ENCODE data around the gene OAF. TPM values are rescaled to one million over a fixed set of nuclear protein-coding genes. Genes with fewer than 3 reads are reported as not detected.

The OAF gene
- total and polyA plus RNA-seq, 4 donors: 15.0 to 151 (median 82.0) TPM

GRCh38 chr11:120212259-120212878 is 1.5 kb downstream of the OAF start:
- Histone ChIP-seq H3K36me3 (ENCODE audit: control insufficient read depth in 4 of 4, insufficient read depth in 3 of 4, low read depth in 1 of 4, low read length in 3 of 4) (peaks cover 0 to 5% (median 0%) of the 10 kb centered on the region in 4 donors), H3K4me1 (ENCODE audit: control insufficient read depth in 4 of 4, insufficient read depth in 4 of 4, low read length in 3 of 4) (peaks cover 26 to 75% (median 54%) of the 10 kb centered on the region in 4 donors), H3K9me3 (ENCODE audit: control insufficient read depth in 4 of 4, low read length in 3 of 4) (no peaks in the 10 kb centered on the region), H3K4me3 (ENCODE audit: low read depth in 1 of 3, low read length in 3 of 3) (peak overlapping the region; percentile 88 to 96 (median 88)), H3K27ac (ENCODE audit: low read depth in 1 of 2, low read length in 2 of 2) (peak overlapping the region; percentile 93 to 95), H3K9ac (ENCODE audit: low read depth in 1 of 2, low read length in 2 of 2) (peak overlapping the region; percentile 91 to 98), H3K27me3 (ENCODE audit: control insufficient read depth in 4 of 4, insufficient read depth in 4 of 4, low read length in 3 of 4) (no peaks in the 10 kb centered on the region)
- DNase-seq (ENCODE audit: low spot score): no peak
- WGBS: 15% methylated on average over 13 of the region's 13 CpGs
- TF ChIP-seq RXRA (IDR thresholded peaks at IDR 0.05) (peak; percentile 70 to 77), HNF4A (conservative IDR thresholded peaks at IDR 0.05) (peak in 1 of 2 donors; percentile 35), EGR1 (IDR thresholded peaks at IDR 0.05; ENCODE audit: low read depth in 2 of 2) (no peak), HNF4G (IDR thresholded peaks at IDR 0.05) (no peak), TAF1 (conservative IDR thresholded peaks at IDR 0.05) (peak; percentile 11), ATF3 (IDR thresholded peaks at IDR 0.05) (no peak)

DNA sequence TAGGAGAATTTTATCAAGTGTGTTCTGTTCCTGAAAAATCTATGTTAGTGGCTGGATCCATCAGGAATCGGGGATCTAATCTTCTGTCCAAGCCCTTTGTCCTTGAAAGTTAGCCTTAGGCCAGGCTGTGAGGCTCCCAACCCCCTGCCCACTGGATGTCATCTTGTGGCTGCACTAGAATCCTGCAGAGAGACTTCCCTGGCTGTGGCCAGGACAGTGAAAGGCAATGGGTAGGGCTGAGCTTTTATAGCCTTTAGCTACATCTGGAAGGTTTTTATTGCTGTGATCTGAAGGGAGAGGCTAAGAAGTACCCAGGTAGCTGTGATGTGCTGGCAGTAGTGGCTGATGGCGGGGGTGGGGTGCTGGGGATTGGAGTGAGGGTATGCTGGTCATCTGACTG is 2.1 kb downstream of the OAF start:
- Histone ChIP-seq H3K27ac (ENCODE audit: low read depth in 1 of 2, low read length in 2 of 2) (peak overlapping the region; percentile 93 to 95), H3K27me3 (ENCODE audit: control insufficient read depth in 4 of 4, insufficient read depth in 4 of 4, low read length in 3 of 4) (no peaks in the 10 kb centered on the region), H3K9ac (ENCODE audit: low read depth in 1 of 2, low read length in 2 of 2) (peak overlapping the region; percentile 91 to 98), H3K4me1 (ENCODE audit: control insufficient read depth in 4 of 4, insufficient read depth in 4 of 4, low read length in 3 of 4) (peaks cover 25 to 75% (median 54%) of the 10 kb centered on the region in 4 donors), H3K9me3 (ENCODE audit: control insufficient read depth in 4 of 4, low read length in 3 of 4) (no peaks in the 10 kb centered on the region), H3K36me3 (ENCODE audit: control insufficient read depth in 4 of 4, insufficient read depth in 3 of 4, low read depth in 1 of 4, low read length in 3 of 4) (peaks cover 0 to 5% (median 0%) of the 10 kb centered on the region in 4 donors), H3K4me3 (ENCODE audit: low read depth in 1 of 3, low read length in 3 of 3) (peak overlapping the region; percentile 88 to 96 (median 88))
- DNase-seq (ENCODE audit: low spot score): no peak
- 44% methylated on average over 2 of the region's 2 CpGs for WGBS
- TF ChIP-seq TAF1 (conservative IDR thresholded peaks at IDR 0.05) (peak; percentile 10), ZBTB33 (IDR thresholded peaks at IDR 0.05) (no peak)

DNA sequence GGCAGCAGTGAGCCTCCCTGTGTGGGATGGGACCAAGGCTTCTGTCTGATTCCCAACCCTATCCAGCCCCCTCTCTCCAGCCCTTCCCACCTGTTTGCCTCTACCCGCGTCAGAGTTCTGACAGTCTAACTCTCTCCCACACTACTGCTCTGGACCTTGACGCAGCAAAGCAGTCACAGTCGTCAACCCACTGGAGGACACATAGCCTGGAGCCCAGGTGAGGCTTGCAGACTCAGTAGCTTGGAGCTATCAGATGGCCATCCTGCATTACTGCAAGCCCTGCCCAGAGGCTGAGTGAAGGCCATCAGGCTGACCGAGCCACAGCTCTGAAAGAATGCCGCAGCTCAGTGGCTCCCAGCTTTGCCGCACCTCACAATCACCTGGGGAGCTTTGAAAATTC is 3.7 kb downstream of the OAF start:
- peak overlapping the region; percentile 71 to 91 for H3K9ac ChIP-seq (ENCODE audit: low read depth in 1 of 2, low read length in 2 of 2)
- 51% methylated on average over 7 of the region's 7 CpGs for WGBS
- H3K27ac ChIP-seq (ENCODE audit: low read depth in 1 of 2, low read length in 2 of 2): peak overlapping the region; percentile 93 to 95
- no peaks in the 10 kb centered on the region for H3K27me3 ChIP-seq (ENCODE audit: control insufficient read depth in 4 of 4, insufficient read depth in 4 of 4, low read length in 3 of 4)
- peaks cover 0 to 5% (median 0%) of the 10 kb centered on the region in 4 donors for H3K36me3 ChIP-seq (ENCODE audit: control insufficient read depth in 4 of 4, insufficient read depth in 3 of 4, low read depth in 1 of 4, low read length in 3 of 4)
- no peak for DNase-seq (ENCODE audit: low spot score)
- no peaks in the 10 kb centered on the region for H3K9me3 ChIP-seq (ENCODE audit: control insufficient read depth in 4 of 4, low read length in 3 of 4)
- H3K4me1 ChIP-seq (ENCODE audit: control insufficient read depth in 4 of 4, insufficient read depth in 4 of 4, low read length in 3 of 4): peaks cover 33 to 75% (median 59%) of the 10 kb centered on the region in 4 donors
- H3K4me3 ChIP-seq (ENCODE audit: low read depth in 1 of 3, low read length in 3 of 3): peak overlapping the region in 1 of 3 donors; percentile 0
- TF ChIP-seq, protein P1, sequence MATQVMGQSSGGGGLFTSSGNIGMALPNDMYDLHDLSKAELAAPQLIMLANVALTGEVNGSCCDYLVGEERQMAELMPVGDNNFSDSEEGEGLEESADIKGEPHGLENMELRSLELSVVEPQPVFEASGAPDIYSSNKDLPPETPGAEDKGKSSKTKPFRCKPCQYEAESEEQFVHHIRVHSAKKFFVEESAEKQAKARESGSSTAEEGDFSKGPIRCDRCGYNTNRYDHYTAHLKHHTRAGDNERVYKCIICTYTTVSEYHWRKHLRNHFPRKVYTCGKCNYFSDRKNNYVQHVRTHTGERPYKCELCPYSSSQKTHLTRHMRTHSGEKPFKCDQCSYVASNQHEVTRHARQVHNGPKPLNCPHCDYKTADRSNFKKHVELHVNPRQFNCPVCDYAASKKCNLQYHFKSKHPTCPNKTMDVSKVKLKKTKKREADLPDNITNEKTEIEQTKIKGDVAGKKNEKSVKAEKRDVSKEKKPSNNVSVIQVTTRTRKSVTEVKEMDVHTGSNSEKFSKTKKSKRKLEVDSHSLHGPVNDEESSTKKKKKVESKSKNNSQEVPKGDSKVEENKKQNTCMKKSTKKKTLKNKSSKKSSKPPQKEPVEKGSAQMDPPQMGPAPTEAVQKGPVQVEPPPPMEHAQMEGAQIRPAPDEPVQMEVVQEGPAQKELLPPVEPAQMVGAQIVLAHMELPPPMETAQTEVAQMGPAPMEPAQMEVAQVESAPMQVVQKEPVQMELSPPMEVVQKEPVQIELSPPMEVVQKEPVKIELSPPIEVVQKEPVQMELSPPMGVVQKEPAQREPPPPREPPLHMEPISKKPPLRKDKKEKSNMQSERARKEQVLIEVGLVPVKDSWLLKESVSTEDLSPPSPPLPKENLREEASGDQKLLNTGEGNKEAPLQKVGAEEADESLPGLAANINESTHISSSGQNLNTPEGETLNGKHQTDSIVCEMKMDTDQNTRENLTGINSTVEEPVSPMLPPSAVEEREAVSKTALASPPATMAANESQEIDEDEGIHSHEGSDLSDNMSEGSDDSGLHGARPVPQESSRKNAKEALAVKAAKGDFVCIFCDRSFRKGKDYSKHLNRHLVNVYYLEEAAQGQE (IDR thresholded peaks at IDR 0.05): no peak
- no peak for TF ChIP-seq TAF1 (conservative IDR thresholded peaks at IDR 0.05)
- no peak for TF ChIP-seq ZBTB33 (IDR thresholded peaks at IDR 0.05)
- no peak for TF ChIP-seq ATF3 (IDR thresholded peaks at IDR 0.05)
- no peak for TF ChIP-seq CTCF (IDR thresholded peaks at IDR 0.05; ENCODE audit: low read depth, low read length, missing input control)
- TF ChIP-seq, protein P2, sequence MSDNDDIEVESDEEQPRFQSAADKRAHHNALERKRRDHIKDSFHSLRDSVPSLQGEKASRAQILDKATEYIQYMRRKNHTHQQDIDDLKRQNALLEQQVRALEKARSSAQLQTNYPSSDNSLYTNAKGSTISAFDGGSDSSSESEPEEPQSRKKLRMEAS (IDR thresholded peaks at IDR 0.05): no peak
- no peak for TF ChIP-seq YY1 (IDR thresholded peaks at IDR 0.05)
